GM23338 (cell line): ENCODE data around the gene LRP1-AS.

Experiments used
- CREB1 ChIP-seq: fragments of 250-450 bp; sonication (Bioruptor Pico); IDR thresholded peaks from 2 replicates; pipeline ENCODE4 v1.5.0; 2020; ENCODE audit warnings: low read depth, mild to moderate bottlenecking, moderate library complexity
- CTCF ChIP-seq, 2 experiments: fragments of 200-600 bp in 1 of 2; sonication (generic) in 1 of 2; conservative IDR thresholded peaks; 2 replicates each; pipeline versions ENCODE4 v1.5.1 to v1.6.1; 2016 to 2017; ENCODE audit warnings: antibody characterized with exemption in 2 of 2, low read depth in 2 of 2, mild to moderate bottlenecking in 2 of 2, moderate library complexity in 1 of 2
- EZH2 ChIP-seq: fragments of 200-600 bp; sonication (generic); IDR thresholded peaks from one replicate; pipeline ENCODE4 v1.8.0; 2017; ENCODE audit warnings: antibody characterized with exemption, mild to moderate bottlenecking, low read depth; ENCODE audit not compliant: unreplicated experiment
- EZH2phosphoT487 ChIP-seq: fragments of 200-600 bp; sonication (generic); IDR thresholded peaks from one replicate; pipeline ENCODE4 v1.8.1; 2018; ENCODE audit warnings: antibody characterized with exemption; ENCODE audit not compliant: unreplicated experiment
- JUNB ChIP-seq: IDR thresholded peaks from one replicate; pipeline ENCODE4 v1.6.1; 2016; ENCODE audit warnings: antibody characterized with exemption; ENCODE audit not compliant: unreplicated experiment
- NANOG ChIP-seq: IDR thresholded peaks from 2 replicates; pipeline ENCODE4 v1.6.1; 2016; ENCODE audit warnings: antibody characterized with exemption, borderline replicate concordance
- POLR2AphosphoS5 ChIP-seq: IDR thresholded peaks from 2 replicates; pipeline ENCODE4 v1.6.1; 2016; ENCODE audit warnings: antibody characterized with exemption, low read depth
- REST ChIP-seq: IDR thresholded peaks from one replicate; pipeline ENCODE4 v1.6.1; 2018; ENCODE audit warnings: antibody characterized with exemption; ENCODE audit not compliant: unreplicated experiment
- STAT1 ChIP-seq: IDR thresholded peaks from one replicate; pipeline ENCODE4 v1.6.1; 2016; ENCODE audit warnings: antibody characterized with exemption; ENCODE audit not compliant: unreplicated experiment
- ZNF114 ChIP-seq: fragments of 250-450 bp; sonication (Bioruptor Pico); IDR thresholded peaks from 2 replicates; pipeline ENCODE4 v1.5.0; 2020; ENCODE audit warnings: mild to moderate bottlenecking, moderate library complexity
- ZNF331 ChIP-seq: fragments of 250-450 bp; sonication (Bioruptor Pico); IDR thresholded peaks from 2 replicates; pipeline ENCODE4 v1.5.0; 2020; ENCODE audit warnings: low read depth, mild to moderate bottlenecking, moderate library complexity
- TF ChIP-seq, protein P1 (sequence below): IDR thresholded peaks from 2 replicates; pipeline ENCODE4 v1.6.1; 2016; ENCODE audit warnings: antibody characterized with exemption

- TF ChIP-seq EZH2 (no peak), EZH2phosphoT487 (no peak), CTCF (conservative IDR thresholded peaks at IDR 0.05; ENCODE audit: low read depth in 2 of 2) (no peak), JUNB (no peak), ZNF114 (CRISPR knock-in tag) (no peak), POLR2AphosphoS5 (no peak), REST (no peak), STAT1 (no peak), CREB1 (CRISPR knock-in tag) (no peak), NANOG (no peak), ZNF331 (CRISPR knock-in tag) (no peak)
- TF ChIP-seq, protein P1, sequence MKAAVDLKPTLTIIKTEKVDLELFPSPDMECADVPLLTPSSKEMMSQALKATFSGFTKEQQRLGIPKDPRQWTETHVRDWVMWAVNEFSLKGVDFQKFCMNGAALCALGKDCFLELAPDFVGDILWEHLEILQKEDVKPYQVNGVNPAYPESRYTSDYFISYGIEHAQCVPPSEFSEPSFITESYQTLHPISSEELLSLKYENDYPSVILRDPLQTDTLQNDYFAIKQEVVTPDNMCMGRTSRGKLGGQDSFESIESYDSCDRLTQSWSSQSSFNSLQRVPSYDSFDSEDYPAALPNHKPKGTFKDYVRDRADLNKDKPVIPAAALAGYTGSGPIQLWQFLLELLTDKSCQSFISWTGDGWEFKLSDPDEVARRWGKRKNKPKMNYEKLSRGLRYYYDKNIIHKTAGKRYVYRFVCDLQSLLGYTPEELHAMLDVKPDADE: no peak
Measured at GRCh38 chr12:57116580-57117281, 30.7 kb downstream of the LRP1-AS start.
